Neural cell (in vitro differentiated cells): ENCODE measurements around the gene NCAM1. TPM values are rescaled to one million over a fixed set of nuclear protein-coding genes. Genes with fewer than 3 reads are reported as not detected.

ENCODE experiments used
- H2AFZ ChIP-seq: fragments of 200-600, 300-800 bp; sonication (generic), shearing (Covaris generic); 2 replicates; pipeline ENCODE4 v1.6.0; 2014; ENCODE audit warnings: low read depth, mild to moderate bottlenecking, antibody characterized with exemption, low read length, moderate library complexity
- H3F3A ChIP-seq: fragments of 200-600 bp; shearing (Covaris generic); 2 replicates; pipeline ENCODE4 v1.6.1; 2016; ENCODE audit warnings: mild to moderate bottlenecking, moderate library complexity, mixed read lengths, antibody characterized with exemption, low read length; ENCODE audit not compliant: insufficient read depth, poor library complexity, severe bottlenecking
- H3K27ac ChIP-seq: fragments of 200-600, 300-800 bp; sonication (generic), shearing (Covaris generic); 2 replicates; pipeline ENCODE4 v1.5.1; 2014; ENCODE audit warnings: mild to moderate bottlenecking, low read length, moderate library complexity
- H3K27me3 ChIP-seq: fragments of 300-800, 200-600 bp; sonication (generic), shearing (Covaris generic); 2 replicates; pipeline ENCODE4 v1.6.0; 2014; ENCODE audit warnings: mild to moderate bottlenecking, low read depth, low read length, moderate library complexity; ENCODE audit not compliant: insufficient read depth
- H3K36me3 ChIP-seq: fragments of 300-800, 200-600 bp; sonication (generic), shearing (Covaris generic); 2 replicates; pipeline ENCODE4 v1.5.1; 2014; ENCODE audit warnings: mild to moderate bottlenecking, antibody characterized with exemption, low read length, moderate library complexity; ENCODE audit not compliant: insufficient read depth
- H3K4me2 ChIP-seq: fragments of 300-800, 200-600 bp; sonication (generic), shearing (Covaris generic); 2 replicates; pipeline ENCODE4 v1.6.0; 2014; ENCODE audit warnings: mild to moderate bottlenecking, low read length
- H3K4me3 ChIP-seq: fragments of 300-800, 200-600 bp; sonication (generic), shearing (Covaris generic); 2 replicates; pipeline ENCODE4 v1.5.1; 2014; ENCODE audit warnings: mild to moderate bottlenecking, low read length, moderate library complexity
- H3K79me2 ChIP-seq: fragments of 200-600 bp; shearing (Covaris generic); replicated peaks from 2 replicates; pipeline ENCODE4 v1.6.0; 2014; ENCODE audit warnings: mild to moderate bottlenecking, low read length, moderate library complexity; ENCODE audit not compliant: insufficient read depth
- H3K9ac ChIP-seq: fragments of 300-800, 200-600 bp; sonication (generic), shearing (Covaris generic); 2 replicates; pipeline ENCODE4 v1.6.1; 2016; ENCODE audit warnings: mild to moderate bottlenecking, low read length, mixed read lengths
- H3K9me2 ChIP-seq: fragments of 200-600 bp; shearing (Covaris generic); 2 replicates; pipeline ENCODE4 v1.6.1; 2016; ENCODE audit warnings: mild to moderate bottlenecking, low read length, mixed read lengths; ENCODE audit not compliant: insufficient read depth
- H3K9me3 ChIP-seq: fragments of 200-600, 300-800 bp; sonication (generic), shearing (Covaris generic); 2 replicates; pipeline ENCODE4 v1.6.1; 2016; ENCODE audit warnings: mild to moderate bottlenecking, mixed run types, low read length, moderate library complexity, mixed read lengths
- H4K20me1 ChIP-seq: fragments of 200-600 bp; shearing (Covaris generic); 2 replicates; pipeline ENCODE4 v1.6.1; 2016; ENCODE audit warnings: mild to moderate bottlenecking, mixed run types; ENCODE audit not compliant: insufficient read depth
- EP300 ChIP-seq: fragments of 450-650 bp; conservative IDR thresholded peaks from 2 replicates; pipeline ENCODE4 v1.6.1; 2014; ENCODE audit warnings: antibody characterized with exemption, mild to moderate bottlenecking, moderate library complexity; ENCODE audit not compliant: poor library complexity, severe bottlenecking
- EZH2 ChIP-seq: fragments of 200-600, 300-800 bp; shearing (Covaris generic), sonication (generic); IDR thresholded peaks from 2 replicates; pipeline ENCODE4 v1.6.1; 2014; ENCODE audit warnings: antibody characterized with exemption, low read length, borderline replicate concordance, mild to moderate bottlenecking; ENCODE audit not compliant: insufficient read depth, poor library complexity, severe bottlenecking
- MXI1 ChIP-seq: fragments of 450-650 bp; conservative IDR thresholded peaks from 2 replicates; pipeline ENCODE4 v1.6.1; 2014; ENCODE audit warnings: antibody characterized with exemption, mild to moderate bottlenecking; ENCODE audit not compliant: poor library complexity, severe bottlenecking
- POLR2AphosphoS5 ChIP-seq: IDR thresholded peaks from 2 replicates; pipeline ENCODE4 v1.6.1; 2012
- RAD21 ChIP-seq: fragments of 450-650 bp; conservative IDR thresholded peaks from 2 replicates; pipeline ENCODE4 v1.6.1; 2014; ENCODE audit warnings: antibody characterized with exemption, mild to moderate bottlenecking, moderate library complexity
- SMC3 ChIP-seq: fragments of 450-650 bp; conservative IDR thresholded peaks from 2 replicates; pipeline ENCODE4 v1.6.1; 2014; ENCODE audit warnings: antibody characterized with exemption, mild to moderate bottlenecking, moderate library complexity; ENCODE audit not compliant: poor library complexity
- TAF1 ChIP-seq: IDR thresholded peaks from 2 replicates; pipeline ENCODE4 v1.6.1; 2012; ENCODE audit warnings: low read depth
- polyA plus RNA-seq: library from polyadenylated mRNA; depleted of rRNA; stranded (reverse); fragments of >200 nt; gene quantifications from 2 replicates; pipeline ENCODE4 v1.2.3, GENCODE V29; 2014
- TF ChIP-seq, protein P1 (sequence below): fragments of 450-650 bp; IDR thresholded peaks from 2 replicates; pipeline ENCODE4 v1.5.1; 2014; ENCODE audit warnings: antibody characterized with exemption, mild to moderate bottlenecking, moderate library complexity; ENCODE audit not compliant: poor library complexity, severe bottlenecking
- TF ChIP-seq, protein P2 (sequence below): IDR thresholded peaks from 2 replicates; pipeline ENCODE4 v1.6.1; 2012; ENCODE audit warnings: borderline replicate concordance

Gene NCAM1
- polyA plus RNA-seq, 1 donor from 2014 or later = 120 TPM

DNA sequence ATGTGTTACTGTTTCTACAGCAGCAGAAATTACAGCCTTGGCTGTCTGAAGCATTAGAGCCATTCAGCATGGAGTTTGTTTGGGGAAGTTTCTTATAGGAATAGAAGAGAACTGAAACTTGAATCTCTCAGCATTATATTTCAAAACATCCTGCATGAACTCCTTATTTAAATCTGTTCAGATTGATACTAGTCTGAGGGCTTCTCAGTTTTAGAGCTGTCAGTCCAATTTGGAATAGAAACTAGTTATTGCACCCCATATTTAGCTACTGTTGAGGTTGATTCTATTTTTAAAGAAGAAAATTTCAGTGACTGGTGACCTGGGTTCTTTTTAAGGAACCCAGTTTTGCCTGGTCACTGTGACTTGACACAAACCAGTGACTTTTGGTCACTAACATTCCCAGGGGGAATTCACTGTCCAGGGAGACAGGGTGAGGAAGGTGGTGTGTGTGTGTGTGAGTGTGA, 227.2 kb downstream of the NCAM1 start:
- H3K27ac ChIP-seq = no peak overlapping the region
- H3K4me3 ChIP-seq = no peak overlapping the region
- no peaks in the 10 kb centered on the region for H4K20me1 ChIP-seq
- TF ChIP-seq SMC3 (no peak), EZH2 (no peak), POLR2AphosphoS5 (no peak)
- H3K9me2 ChIP-seq = no peaks in the 10 kb centered on the region
- no peaks in the 10 kb centered on the region for H3K9me3 ChIP-seq
- no peaks in the 10 kb centered on the region for H3K36me3 ChIP-seq
- H3K79me2 ChIP-seq = peaks cover 12% of the 10 kb centered on the region
- peaks cover 3% of the 10 kb centered on the region for H3F3A ChIP-seq
- no peaks in the 10 kb centered on the region for H3K27me3 ChIP-seq
- no peak overlapping the region for H3K9ac ChIP-seq
- no peak overlapping the region for H3K4me2 ChIP-seq
- H2AFZ ChIP-seq = no peak overlapping the region

DNA sequence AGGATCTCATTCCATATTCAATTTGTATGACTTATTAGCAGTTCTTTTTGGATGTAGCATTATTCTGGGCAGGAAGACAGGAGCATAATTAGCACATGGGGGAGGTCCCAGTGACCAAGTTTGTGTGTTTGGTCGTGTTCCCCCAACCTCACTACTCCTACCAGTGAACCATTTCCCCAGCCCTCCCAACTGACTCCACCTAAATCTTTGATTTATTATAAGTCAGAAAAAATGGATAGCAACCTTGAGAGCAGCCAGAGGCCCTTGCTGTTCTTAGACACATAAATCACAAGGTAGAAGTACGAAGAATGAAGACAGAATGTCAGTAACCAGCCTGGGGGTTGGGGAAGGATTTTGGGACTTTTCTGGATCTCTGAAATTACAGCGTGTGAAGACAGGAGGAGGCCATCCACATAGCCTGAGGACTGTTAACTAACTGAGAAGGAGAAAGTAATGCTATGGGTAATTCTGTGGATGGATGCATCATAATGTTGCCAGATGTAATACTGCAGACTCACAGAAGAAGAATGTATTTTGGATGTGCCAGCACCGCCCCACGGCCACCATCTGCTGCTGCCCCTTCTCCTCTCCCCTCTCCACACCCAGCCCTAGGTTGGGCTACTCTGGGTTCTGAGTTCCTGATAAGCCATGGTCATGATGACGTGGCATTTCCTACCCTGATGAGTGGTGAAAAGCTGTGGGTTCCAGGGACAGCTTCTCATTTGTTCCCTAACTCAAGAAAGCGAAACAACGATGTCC, 228.9 kb downstream of the NCAM1 start:
- Histone ChIP-seq H3K9me3 (no peaks in the 10 kb centered on the region), H3K4me3 (no peak overlapping the region), H4K20me1 (no peaks in the 10 kb centered on the region), H3K9ac (no peak overlapping the region), H3K9me2 (no peaks in the 10 kb centered on the region), H3K27ac (no peak overlapping the region), H3F3A (no peaks in the 10 kb centered on the region), H3K4me2 (no peak overlapping the region), H3K79me2 (peaks cover 8% of the 10 kb centered on the region), H2AFZ (no peak overlapping the region), H3K27me3 (no peaks in the 10 kb centered on the region), H3K36me3 (no peaks in the 10 kb centered on the region)
- TF ChIP-seq EP300 = no peak
- TF ChIP-seq, protein P1, sequence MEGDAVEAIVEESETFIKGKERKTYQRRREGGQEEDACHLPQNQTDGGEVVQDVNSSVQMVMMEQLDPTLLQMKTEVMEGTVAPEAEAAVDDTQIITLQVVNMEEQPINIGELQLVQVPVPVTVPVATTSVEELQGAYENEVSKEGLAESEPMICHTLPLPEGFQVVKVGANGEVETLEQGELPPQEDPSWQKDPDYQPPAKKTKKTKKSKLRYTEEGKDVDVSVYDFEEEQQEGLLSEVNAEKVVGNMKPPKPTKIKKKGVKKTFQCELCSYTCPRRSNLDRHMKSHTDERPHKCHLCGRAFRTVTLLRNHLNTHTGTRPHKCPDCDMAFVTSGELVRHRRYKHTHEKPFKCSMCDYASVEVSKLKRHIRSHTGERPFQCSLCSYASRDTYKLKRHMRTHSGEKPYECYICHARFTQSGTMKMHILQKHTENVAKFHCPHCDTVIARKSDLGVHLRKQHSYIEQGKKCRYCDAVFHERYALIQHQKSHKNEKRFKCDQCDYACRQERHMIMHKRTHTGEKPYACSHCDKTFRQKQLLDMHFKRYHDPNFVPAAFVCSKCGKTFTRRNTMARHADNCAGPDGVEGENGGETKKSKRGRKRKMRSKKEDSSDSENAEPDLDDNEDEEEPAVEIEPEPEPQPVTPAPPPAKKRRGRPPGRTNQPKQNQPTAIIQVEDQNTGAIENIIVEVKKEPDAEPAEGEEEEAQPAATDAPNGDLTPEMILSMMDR = no peak
- TF ChIP-seq MXI1 = no peak
- TF ChIP-seq, protein P2, sequence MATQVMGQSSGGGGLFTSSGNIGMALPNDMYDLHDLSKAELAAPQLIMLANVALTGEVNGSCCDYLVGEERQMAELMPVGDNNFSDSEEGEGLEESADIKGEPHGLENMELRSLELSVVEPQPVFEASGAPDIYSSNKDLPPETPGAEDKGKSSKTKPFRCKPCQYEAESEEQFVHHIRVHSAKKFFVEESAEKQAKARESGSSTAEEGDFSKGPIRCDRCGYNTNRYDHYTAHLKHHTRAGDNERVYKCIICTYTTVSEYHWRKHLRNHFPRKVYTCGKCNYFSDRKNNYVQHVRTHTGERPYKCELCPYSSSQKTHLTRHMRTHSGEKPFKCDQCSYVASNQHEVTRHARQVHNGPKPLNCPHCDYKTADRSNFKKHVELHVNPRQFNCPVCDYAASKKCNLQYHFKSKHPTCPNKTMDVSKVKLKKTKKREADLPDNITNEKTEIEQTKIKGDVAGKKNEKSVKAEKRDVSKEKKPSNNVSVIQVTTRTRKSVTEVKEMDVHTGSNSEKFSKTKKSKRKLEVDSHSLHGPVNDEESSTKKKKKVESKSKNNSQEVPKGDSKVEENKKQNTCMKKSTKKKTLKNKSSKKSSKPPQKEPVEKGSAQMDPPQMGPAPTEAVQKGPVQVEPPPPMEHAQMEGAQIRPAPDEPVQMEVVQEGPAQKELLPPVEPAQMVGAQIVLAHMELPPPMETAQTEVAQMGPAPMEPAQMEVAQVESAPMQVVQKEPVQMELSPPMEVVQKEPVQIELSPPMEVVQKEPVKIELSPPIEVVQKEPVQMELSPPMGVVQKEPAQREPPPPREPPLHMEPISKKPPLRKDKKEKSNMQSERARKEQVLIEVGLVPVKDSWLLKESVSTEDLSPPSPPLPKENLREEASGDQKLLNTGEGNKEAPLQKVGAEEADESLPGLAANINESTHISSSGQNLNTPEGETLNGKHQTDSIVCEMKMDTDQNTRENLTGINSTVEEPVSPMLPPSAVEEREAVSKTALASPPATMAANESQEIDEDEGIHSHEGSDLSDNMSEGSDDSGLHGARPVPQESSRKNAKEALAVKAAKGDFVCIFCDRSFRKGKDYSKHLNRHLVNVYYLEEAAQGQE = no peak
- TF ChIP-seq SMC3 = no peak
- TF ChIP-seq TAF1 = no peak
- no peak for TF ChIP-seq EZH2
- no peak for TF ChIP-seq POLR2AphosphoS5
- TF ChIP-seq RAD21 = no peak
